WTC11 (cell line): Measurements from ENCODE around the gene BEGAIN. TPM values are rescaled to one million over a fixed set of nuclear protein-coding genes. Genes with fewer than 3 reads are reported as not detected.
A peak's percentile ranks its signal among the peaks of the same experiment; 100 is the strongest.

Experiments used
- ATAC-seq: fragments of 200-7000 bp; cut with Tn5 transposase; 2 replicates; pipeline ENCODE4 v1.10.0; 2021; ENCODE audit warnings: mild to moderate bottlenecking, moderate library complexity
- CTCF ChIA-PET: fragments of 300-600 bp; sonication (Branson Sonifier 250); formaldehyde crosslinking; loops from one replicate; lab custom pipeline; 2021; ENCODE audit warnings: antibody characterized with exemption; lab: Charles Lee
- POLR2A ChIA-PET: fragments of 350-600 bp; sonication (Branson Sonifier 250); formaldehyde crosslinking; loops from one replicate; lab custom pipeline; 2021; ENCODE audit warnings: antibody characterized with exemption; lab: Charles Lee
- DNase-seq: peaks from one replicate; pipeline ENCODE4 v3.0.0; 2021; ENCODE audit warnings: low spot score
- H3K27ac Mint-ChIP-seq: 2 replicates; pipeline ENCODE4 v1.8.0; 2021; ENCODE audit warnings: mixed read lengths
- H3K27me3 Mint-ChIP-seq: 2 replicates; pipeline ENCODE4 v1.8.0; 2021; ENCODE audit warnings: low read depth, mild to moderate bottlenecking, moderate library complexity, mixed read lengths
- H3K36me3 Mint-ChIP-seq: 2 replicates; pipeline ENCODE4 v1.8.0; 2021; ENCODE audit warnings: mixed read lengths
- H3K4me1 Mint-ChIP-seq: 2 replicates; pipeline ENCODE4 v1.8.0; 2022; ENCODE audit warnings: mixed read lengths
- H3K4me3 Mint-ChIP-seq: 2 replicates; pipeline ENCODE4 v1.8.0; 2021; ENCODE audit warnings: mild to moderate bottlenecking, moderate library complexity, mixed read lengths
- H3K9me3 Mint-ChIP-seq: 2 replicates; pipeline ENCODE4 v1.8.0; 2021; ENCODE audit warnings: mixed read lengths
- CBFB ChIP-seq: sonication (generic); formaldehyde crosslinking; IDR thresholded peaks from 2 replicates; pipeline ENCODE4 v1.8.1; 2022; ENCODE audit warnings: mild to moderate bottlenecking, low read depth, missing genetic modification reagents
- CREB1 ChIP-seq: sonication (generic); formaldehyde crosslinking; IDR thresholded peaks from 2 replicates; pipeline ENCODE4 v1.8.0; 2023; ENCODE audit warnings: mild to moderate bottlenecking, missing genetic modification reagents
- GRHL2 ChIP-seq: fragments of 250-450 bp; sonication (Bioruptor Pico); IDR thresholded peaks from 2 replicates; pipeline ENCODE4 v1.8.0; 2022; ENCODE audit warnings: mild to moderate bottlenecking, moderate library complexity; ENCODE audit not compliant: insufficient replicate concordance, severe bottlenecking
- GTF2I ChIP-seq: fragments of 250-450 bp; sonication (Bioruptor Pico); conservative IDR thresholded peaks from 2 replicates; pipeline ENCODE4 v1.4.0; 2021; ENCODE audit warnings: mild to moderate bottlenecking
- RORB ChIP-seq: fragments of 250-450 bp; sonication (Bioruptor Pico); IDR thresholded peaks from 2 replicates; pipeline ENCODE4 v1.9.0; 2021; ENCODE audit warnings: mild to moderate bottlenecking
- ZBTB21 ChIP-seq: sonication (generic); formaldehyde crosslinking; IDR thresholded peaks from 2 replicates; pipeline ENCODE4 v1.8.1; 2023; ENCODE audit warnings: mild to moderate bottlenecking, missing genetic modification reagents, borderline replicate concordance
- ZNF121 ChIP-seq: sonication (generic); formaldehyde crosslinking; IDR thresholded peaks from 2 replicates; pipeline ENCODE4 v1.8.0; 2023; ENCODE audit warnings: missing genetic modification reagents
- total RNA-seq: library from RNA; stranded (reverse); gene quantifications from 3 replicates; pipeline ENCODE4 v1.2.3, GENCODE V29; 2021
- TF ChIP-seq, protein P1 (sequence below): fragments of 250-450 bp; sonication (Bioruptor Pico); IDR thresholded peaks from 2 replicates; pipeline ENCODE4 v2.1.2; 2022; ENCODE audit warnings: mild to moderate bottlenecking, moderate library complexity
- TF ChIP-seq, protein P2 (sequence below): sonication (generic); formaldehyde crosslinking; IDR thresholded peaks from 2 replicates; pipeline ENCODE4 v1.8.1; 2022; ENCODE audit warnings: mild to moderate bottlenecking, moderate library complexity, missing genetic modification reagents
- TF ChIP-seq, protein P3 (sequence below): sonication (generic); formaldehyde crosslinking; IDR thresholded peaks from 2 replicates; pipeline ENCODE4 v1.8.1; 2023; ENCODE audit warnings: mild to moderate bottlenecking, missing genetic modification reagents, moderate library complexity
- TF ChIP-seq, protein P4 (sequence below): sonication (generic); formaldehyde crosslinking; IDR thresholded peaks from 2 replicates; pipeline ENCODE4 v1.8.0; 2022; ENCODE audit warnings: mild to moderate bottlenecking, missing genetic modification reagents
- TF ChIP-seq, protein P5 (sequence below): fragments of 200-600 bp; IDR thresholded peaks from 2 replicates; pipeline ENCODE4 v1.8.0; 2022; ENCODE audit warnings: antibody characterized with exemption

Gene BEGAIN
- total RNA-seq, 1 experiment from 2014 or later, result 1.3 TPM

DNA sequence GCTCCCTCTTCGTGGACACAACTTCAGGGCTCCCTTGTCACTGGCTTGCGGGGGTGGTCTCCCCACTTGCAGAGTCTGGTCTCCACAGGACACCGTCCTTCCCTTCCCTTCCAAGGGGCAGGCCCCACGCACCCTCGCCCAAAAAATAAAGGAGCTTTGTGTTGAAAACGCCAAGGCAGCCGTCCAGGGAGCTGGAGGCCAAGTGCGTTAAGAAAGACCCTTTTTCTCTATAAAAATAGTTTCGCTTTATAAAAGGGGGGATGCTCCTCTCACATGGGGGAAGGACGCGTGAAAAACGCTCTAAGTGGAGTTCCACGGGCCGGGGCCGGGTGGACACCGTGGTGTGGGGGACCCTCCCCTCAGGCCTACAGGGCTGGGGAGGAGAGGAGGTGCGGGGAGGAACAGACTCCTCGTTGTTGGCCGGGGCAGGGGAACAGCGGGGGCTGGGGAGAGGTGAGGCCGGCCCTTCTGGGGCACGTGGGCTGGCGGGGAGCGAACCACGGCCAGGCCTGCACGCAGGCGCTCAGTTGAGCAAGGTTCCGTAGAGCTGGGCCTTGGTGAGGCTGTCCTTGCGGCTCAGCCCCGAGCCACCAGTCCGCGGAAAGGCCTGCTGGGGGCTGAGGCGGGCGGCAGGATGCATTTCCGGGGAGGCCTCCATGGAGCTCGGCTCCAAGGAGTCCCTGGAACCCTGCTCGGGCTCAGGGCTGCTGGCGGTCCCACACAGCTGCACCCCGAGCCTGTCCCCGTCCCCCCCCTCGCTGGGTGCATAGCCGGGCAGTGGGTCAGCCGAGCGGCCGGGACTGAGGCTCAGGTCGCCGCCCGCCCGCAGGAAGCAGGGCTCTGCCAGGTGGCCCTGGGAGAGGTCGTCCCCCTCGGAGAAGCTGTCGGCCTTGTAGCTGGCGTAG lies 49.5 kb downstream of the BEGAIN start (continued):
- TF ChIP-seq, protein P1, sequence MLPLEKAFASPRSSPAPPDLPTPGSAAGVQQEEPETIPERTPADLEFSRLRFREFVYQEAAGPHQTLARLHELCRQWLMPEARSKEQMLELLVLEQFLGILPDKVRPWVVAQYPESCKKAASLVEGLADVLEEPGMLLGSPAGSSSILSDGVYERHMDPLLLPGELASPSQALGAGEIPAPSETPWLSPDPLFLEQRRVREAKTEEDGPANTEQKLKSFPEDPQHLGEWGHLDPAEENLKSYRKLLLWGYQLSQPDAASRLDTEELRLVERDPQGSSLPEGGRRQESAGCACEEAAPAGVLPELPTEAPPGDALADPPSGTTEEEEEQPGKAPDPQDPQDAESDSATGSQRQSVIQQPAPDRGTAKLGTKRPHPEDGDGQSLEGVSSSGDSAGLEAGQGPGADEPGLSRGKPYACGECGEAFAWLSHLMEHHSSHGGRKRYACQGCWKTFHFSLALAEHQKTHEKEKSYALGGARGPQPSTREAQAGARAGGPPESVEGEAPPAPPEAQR (CRISPR knock-in tag), result no peak

DNA sequence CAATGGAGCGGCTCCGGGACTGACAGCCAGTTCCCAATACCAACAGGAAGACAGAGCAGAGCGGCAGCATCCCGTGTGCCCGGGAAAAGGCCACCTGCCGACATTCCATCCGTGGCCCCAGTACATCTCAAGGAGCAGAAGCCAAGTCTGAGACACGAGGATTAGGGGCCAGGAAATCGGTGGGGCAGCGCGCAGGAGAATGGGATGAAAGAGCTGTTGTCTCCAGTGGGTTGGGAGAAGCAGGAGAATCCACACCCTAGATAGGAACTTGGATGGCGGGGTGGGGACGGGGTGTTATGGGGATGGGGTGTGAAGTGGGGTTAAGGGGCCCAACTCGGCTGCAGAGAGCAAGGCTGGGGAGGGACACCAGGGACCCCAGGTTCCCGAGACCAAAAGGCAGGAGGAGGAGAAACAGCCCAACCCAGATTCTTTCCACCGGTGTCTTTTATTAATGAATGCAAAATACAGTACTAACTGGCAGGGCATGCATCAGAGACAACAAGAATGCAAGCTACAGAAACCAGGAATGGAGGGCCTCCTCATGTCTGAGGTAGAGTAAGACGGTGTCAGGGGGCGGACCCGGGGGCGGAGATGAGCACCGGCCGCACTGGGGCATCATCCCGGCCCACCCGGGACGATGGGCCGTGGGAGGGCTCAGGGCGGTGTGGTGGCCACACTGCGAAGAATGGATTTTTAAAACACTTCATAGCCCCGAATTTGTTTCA lies 50.3 kb downstream of the BEGAIN start:
- no peak for TF ChIP-seq RORB (CRISPR knock-in tag)
- no peak for TF ChIP-seq CBFB (CRISPR knock-in tag)
- TF ChIP-seq, protein P2, sequence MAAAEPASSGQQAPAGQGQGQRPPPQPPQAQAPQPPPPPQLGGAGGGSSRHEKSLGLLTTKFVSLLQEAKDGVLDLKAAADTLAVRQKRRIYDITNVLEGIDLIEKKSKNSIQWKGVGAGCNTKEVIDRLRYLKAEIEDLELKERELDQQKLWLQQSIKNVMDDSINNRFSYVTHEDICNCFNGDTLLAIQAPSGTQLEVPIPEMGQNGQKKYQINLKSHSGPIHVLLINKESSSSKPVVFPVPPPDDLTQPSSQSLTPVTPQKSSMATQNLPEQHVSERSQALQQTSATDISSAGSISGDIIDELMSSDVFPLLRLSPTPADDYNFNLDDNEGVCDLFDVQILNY (CRISPR knock-in tag), result no peak
- no peak for TF ChIP-seq GRHL2
- TF ChIP-seq ZBTB21 (CRISPR knock-in tag), result no peak
- TF ChIP-seq GTF2I (CRISPR knock-in tag), result no peak
- TF ChIP-seq, protein P3, sequence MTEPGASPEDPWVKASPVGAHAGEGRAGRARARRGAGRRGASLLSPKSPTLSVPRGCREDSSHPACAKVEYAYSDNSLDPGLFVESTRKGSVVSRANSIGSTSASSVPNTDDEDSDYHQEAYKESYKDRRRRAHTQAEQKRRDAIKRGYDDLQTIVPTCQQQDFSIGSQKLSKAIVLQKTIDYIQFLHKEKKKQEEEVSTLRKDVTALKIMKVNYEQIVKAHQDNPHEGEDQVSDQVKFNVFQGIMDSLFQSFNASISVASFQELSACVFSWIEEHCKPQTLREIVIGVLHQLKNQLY, result no peak
- no peak for TF ChIP-seq ZNF121 (CRISPR knock-in tag)
- TF ChIP-seq, protein P4, sequence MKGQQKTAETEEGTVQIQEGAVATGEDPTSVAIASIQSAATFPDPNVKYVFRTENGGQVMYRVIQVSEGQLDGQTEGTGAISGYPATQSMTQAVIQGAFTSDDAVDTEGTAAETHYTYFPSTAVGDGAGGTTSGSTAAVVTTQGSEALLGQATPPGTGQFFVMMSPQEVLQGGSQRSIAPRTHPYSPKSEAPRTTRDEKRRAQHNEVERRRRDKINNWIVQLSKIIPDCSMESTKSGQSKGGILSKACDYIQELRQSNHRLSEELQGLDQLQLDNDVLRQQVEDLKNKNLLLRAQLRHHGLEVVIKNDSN (CRISPR knock-in tag), result no peak
- no peak for TF ChIP-seq CREB1 (CRISPR knock-in tag)
- Mint-ChIP-seq H3K27ac (no peak overlapping the region), H3K27me3 (no peaks in the 10 kb centered on the region), H3K4me1 (peaks cover 3% of the 10 kb centered on the region; the same call in 1 of the 2 replicates), H3K9me3 (no peaks in the 10 kb centered on the region), H3K36me3 (no peaks in the 10 kb centered on the region), H3K4me3 (no peak overlapping the region)
- CTCF ChIA-PET, result interaction anchor here (0.6 to 4.5 kb wide), 4 partner anchors 108 to 119 kb away, joined by 3 to 56 read pairs (median 7); no protein-coding TSS in a partner anchor
- ATAC-seq (no peak), DNase-seq (peak; percentile 9)
- POLR2A ChIA-PET, result interaction anchor here (0.5 kb wide), 1 partner anchor 61 kb away, joined by 3 read pairs; no protein-coding TSS in a partner anchor

DNA sequence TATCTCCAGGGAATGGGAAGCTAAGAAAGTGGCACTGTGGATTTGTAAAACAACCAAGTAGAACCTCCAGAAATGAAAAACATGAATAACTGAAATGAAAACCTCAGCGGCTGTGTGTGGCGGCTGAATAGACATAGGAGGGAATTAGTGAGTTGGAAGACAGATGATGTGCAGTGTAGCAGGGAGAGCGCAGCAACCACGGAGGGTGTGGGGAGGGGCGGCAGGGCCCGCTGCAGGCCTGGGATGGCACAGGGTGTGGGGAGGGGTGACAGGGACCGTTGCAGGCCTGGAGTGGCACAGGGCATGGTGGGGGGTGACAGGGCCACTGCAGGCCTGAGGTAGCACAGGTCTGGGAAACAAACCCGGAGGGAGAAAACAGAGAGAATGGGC lies 51.1 kb downstream of the BEGAIN start:
- DNase-seq, result no peak
- POLR2A ChIA-PET, result no interaction called here
- H3K36me3 Mint-ChIP-seq, result no peaks in the 10 kb centered on the region
- no peaks in the 10 kb centered on the region for H3K9me3 Mint-ChIP-seq
- TF ChIP-seq, protein P5, sequence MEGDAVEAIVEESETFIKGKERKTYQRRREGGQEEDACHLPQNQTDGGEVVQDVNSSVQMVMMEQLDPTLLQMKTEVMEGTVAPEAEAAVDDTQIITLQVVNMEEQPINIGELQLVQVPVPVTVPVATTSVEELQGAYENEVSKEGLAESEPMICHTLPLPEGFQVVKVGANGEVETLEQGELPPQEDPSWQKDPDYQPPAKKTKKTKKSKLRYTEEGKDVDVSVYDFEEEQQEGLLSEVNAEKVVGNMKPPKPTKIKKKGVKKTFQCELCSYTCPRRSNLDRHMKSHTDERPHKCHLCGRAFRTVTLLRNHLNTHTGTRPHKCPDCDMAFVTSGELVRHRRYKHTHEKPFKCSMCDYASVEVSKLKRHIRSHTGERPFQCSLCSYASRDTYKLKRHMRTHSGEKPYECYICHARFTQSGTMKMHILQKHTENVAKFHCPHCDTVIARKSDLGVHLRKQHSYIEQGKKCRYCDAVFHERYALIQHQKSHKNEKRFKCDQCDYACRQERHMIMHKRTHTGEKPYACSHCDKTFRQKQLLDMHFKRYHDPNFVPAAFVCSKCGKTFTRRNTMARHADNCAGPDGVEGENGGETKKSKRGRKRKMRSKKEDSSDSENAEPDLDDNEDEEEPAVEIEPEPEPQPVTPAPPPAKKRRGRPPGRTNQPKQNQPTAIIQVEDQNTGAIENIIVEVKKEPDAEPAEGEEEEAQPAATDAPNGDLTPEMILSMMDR, result no peak
- TF ChIP-seq, all 79 proteins: peak for 0
- Mint-ChIP-seq H3K4me3 (no peak overlapping the region), H3K27ac (0 out of 2 replicates have a peak overlapping the region, but pooled peaks have one; percentile 38), H3K27me3 (no peaks in the 10 kb centered on the region), H3K4me1 (peaks cover 3% of the 10 kb centered on the region; the same call in 1 of the 2 replicates)
- ATAC-seq, result no peak
- CTCF ChIA-PET, result interaction anchor here (0.6 to 5.4 kb wide), 5 partner anchors 109 to 119 kb away, joined by 3 to 33 read pairs (median 4); no protein-coding TSS in a partner anchor
